NCI-H2081 treated with DMSO at 0.1 percent for 48 hours (cell line): ENCODE measurements around the gene CDC42SE1.

ENCODE experiments used
- DNase-seq: peaks from one replicate; lab custom pipeline; 2025; lab: John Stamatoyannopoulos, UW

The CDC42SE1 gene

GRCh38 chr1:151051356-151052009, 7.9 kb downstream of the CDC42SE1 start:
- no peak for DNase-seq

GRCh38 chr1:151050051-151050688, 9.3 kb downstream of the CDC42SE1 start:
- no peak for DNase-seq

- no peak for DNase-seq
Measured at GRCh38 chr1:151049458-151049857, 10.0 kb downstream of the CDC42SE1 start.

GRCh38 chr1:151048645-151049032, 10.8 kb downstream of the CDC42SE1 start:
- no peak for DNase-seq

GRCh38 chr1:151047925-151048644, 11.3 kb downstream of the CDC42SE1 start:
- peak; percentile 7 for DNase-seq

GRCh38 chr1:151047591-151047924, 11.9 kb downstream of the CDC42SE1 start, which contains the start of gene C1orf56:
Gene C1orf56 (plus strand): TSS chr1:151047751. CDS start chr1:151047848, 97 bp downstream.
- peak; percentile 39 for DNase-seq

- no peak for DNase-seq
Measured at GRCh38 chr1:151043163-151043562, 16.3 kb downstream of the CDC42SE1 start.

GRCh38 chr1:151039521-151039920, 19.9 kb downstream of the CDC42SE1 start:
- no peak for DNase-seq

GRCh38 chr1:151037032-151037431, 22.4 kb downstream of the CDC42SE1 start:
- no peak for DNase-seq

- DNase-seq, result no peak
Measured at GRCh38 chr1:151036356-151036755, 23.1 kb downstream of the CDC42SE1 start, which contains the start of gene BNIPL. Gene BNIPL (plus strand): TSS chr1:151036586. CDS start chr1:151036726, 140 bp downstream.

GRCh38 chr1:151035167-151035566, 24.3 kb downstream of the CDC42SE1 start:
- DNase-seq, result no peak

- DNase-seq, result no peak
Measured at GRCh38 chr1:151032164-151032563, 27.3 kb downstream of the CDC42SE1 start.

GRCh38 chr1:151026460-151026859, 33.0 kb downstream of the CDC42SE1 start:
- DNase-seq, result no peak

- DNase-seq, result peak; percentile 19
Measured at GRCh38 chr1:151024540-151025146, 34.8 kb downstream of the CDC42SE1 start.

- no peak for DNase-seq
Measured at GRCh38 chr1:151013518-151013917, 45.9 kb downstream of the CDC42SE1 start.

GRCh38 chr1:151012684-151013471, 46.5 kb downstream of the CDC42SE1 start:
- DNase-seq, result no peak

- DNase-seq, result no peak
Measured at GRCh38 chr1:151011154-151011850, 48.1 kb downstream of the CDC42SE1 start.

- no peak for DNase-seq
Measured at GRCh38 chr1:151010346-151010726, 49.1 kb downstream of the CDC42SE1 start.

- no peak for DNase-seq
Measured at GRCh38 chr1:151009674-151010345, 49.6 kb downstream of the CDC42SE1 start.

GRCh38 chr1:151009206-151009587, 50.2 kb downstream of the CDC42SE1 start:
- DNase-seq, result no peak
